Measurements from ENCODE around the gene ATP6V0A1. TPM values are rescaled to one million over a fixed set of nuclear protein-coding genes. Genes with fewer than 3 reads are reported as not detected.

The ATP6V0A1 gene
- total RNA-seq, 1 experiment from 2014 or later = 54.6 TPM

- TF ChIP-seq EZH2 (IDR thresholded peaks at IDR 0.05; ENCODE audit: borderline replicate concordance, low read depth, low read length, poor library complexity, severe bottlenecking) (no peak), CTCF (conservative IDR thresholded peaks at IDR 0.05; ENCODE audit: low read depth, low read length) (no peak)
- BruUV-seq (replicated peaks) = no TSS peak
- no peak overlapping the region for H3K27ac ChIP-seq (ENCODE audit: low read depth, low read length, poor library complexity, severe bottlenecking)
- no peaks in the 10 kb centered on the region for H3K36me3 ChIP-seq (ENCODE audit: insufficient read depth, low read length, poor library complexity, severe bottlenecking)
- ChIA-PET POLR2A (ENCODE audit: low non-redundant PET) (no interaction called here), CTCF (no interaction called here)
- DNase-seq (ENCODE audit: low spot score) = no peak
- H3K4me1 ChIP-seq (ENCODE audit: insufficient read depth, low read length, poor library complexity, severe bottlenecking) = no peaks in the 10 kb centered on the region
- no peaks in the 10 kb centered on the region for H3K9me3 ChIP-seq (ENCODE audit: low read depth, low read length, poor library complexity, severe bottlenecking)
- no peak overlapping the region for H3K4me3 ChIP-seq (ENCODE audit: low read depth, low read length, poor library complexity, severe bottlenecking)
- intact Hi-C loops (cut with micrococcal nuclease; ENCODE audit: unreplicated experiment) = no loop called here
- no peaks in the 10 kb centered on the region for H3K27me3 ChIP-seq (replicated peaks; ENCODE audit: insufficient read depth, low read depth, low read length, poor library complexity)
Observed at GRCh38 chr17:42512246-42512645, 53.6 kb downstream of the ATP6V0A1 start.

GRCh38 chr17:42512733-42513251 lies 54.1 kb downstream of the ATP6V0A1 start:
- ChIA-PET POLR2A (ENCODE audit: low non-redundant PET) (no interaction called here), CTCF (no interaction called here)
- no peak for TF ChIP-seq EZH2 (IDR thresholded peaks at IDR 0.05; ENCODE audit: borderline replicate concordance, low read depth, low read length, poor library complexity, severe bottlenecking)
- TF ChIP-seq CTCF (conservative IDR thresholded peaks at IDR 0.05; ENCODE audit: low read depth, low read length) = no peak
- no peak overlapping the region for H3K4me3 ChIP-seq (ENCODE audit: low read depth, low read length, poor library complexity, severe bottlenecking)
- H3K4me1 ChIP-seq (ENCODE audit: insufficient read depth, low read length, poor library complexity, severe bottlenecking) = peaks cover 3% of the 10 kb centered on the region
- no peaks in the 10 kb centered on the region for H3K9me3 ChIP-seq (ENCODE audit: low read depth, low read length, poor library complexity, severe bottlenecking)
- H3K27ac ChIP-seq (ENCODE audit: low read depth, low read length, poor library complexity, severe bottlenecking) = no peak overlapping the region
- H3K36me3 ChIP-seq (ENCODE audit: insufficient read depth, low read length, poor library complexity, severe bottlenecking) = no peaks in the 10 kb centered on the region
- no peaks in the 10 kb centered on the region for H3K27me3 ChIP-seq (replicated peaks; ENCODE audit: insufficient read depth, low read depth, low read length, poor library complexity)
- BruUV-seq (replicated peaks) = no TSS peak
- DNase-seq (ENCODE audit: low spot score) = no peak
- intact Hi-C loops (cut with micrococcal nuclease; ENCODE audit: unreplicated experiment) = no loop called here

- no peak for TF ChIP-seq EZH2 (IDR thresholded peaks at IDR 0.05; ENCODE audit: borderline replicate concordance, low read depth, low read length, poor library complexity, severe bottlenecking)
- no peak for TF ChIP-seq CTCF (conservative IDR thresholded peaks at IDR 0.05; ENCODE audit: low read depth, low read length)
- no peak overlapping the region for H3K27ac ChIP-seq (ENCODE audit: low read depth, low read length, poor library complexity, severe bottlenecking)
- CTCF ChIA-PET = no interaction called here
- H3K4me1 ChIP-seq (ENCODE audit: insufficient read depth, low read length, poor library complexity, severe bottlenecking) = peaks cover 12% of the 10 kb centered on the region
- BruUV-seq (replicated peaks) = no TSS peak
- DNase-seq (ENCODE audit: low spot score) = no peak
- POLR2A ChIA-PET (ENCODE audit: low non-redundant PET) = no interaction called here
- intact Hi-C loops (cut with micrococcal nuclease; ENCODE audit: unreplicated experiment) = no loop called here
- H3K4me3 ChIP-seq (ENCODE audit: low read depth, low read length, poor library complexity, severe bottlenecking) = no peak overlapping the region
- H3K36me3 ChIP-seq (ENCODE audit: insufficient read depth, low read length, poor library complexity, severe bottlenecking) = no peaks in the 10 kb centered on the region
- H3K27me3 ChIP-seq (replicated peaks; ENCODE audit: insufficient read depth, low read depth, low read length, poor library complexity) = no peaks in the 10 kb centered on the region
- H3K9me3 ChIP-seq (ENCODE audit: low read depth, low read length, poor library complexity, severe bottlenecking) = no peaks in the 10 kb centered on the region
Observed at GRCh38 chr17:42513686-42514085, 55.0 kb downstream of the ATP6V0A1 start.
